LNCaP clone FGC (cell line): Measurements from ENCODE around the gene NRXN3.

ENCODE experiments used
- DNase-seq: peaks from one replicate; pipeline ENCODE4 v3.0.0-alpha.2; 2011; ENCODE audit warnings: low read depth
- H3K4me3 ChIP-seq: 2 replicates; pipeline ENCODE4 v1.5.1; 2011; ENCODE audit warnings: mild to moderate bottlenecking, low read depth, low read length, control low read depth
- CTCF ChIP-seq: IDR thresholded peaks from 2 replicates; pipeline ENCODE4 v1.5.1; 2012; ENCODE audit warnings: mild to moderate bottlenecking; ENCODE audit not compliant: control insufficient read depth, insufficient read depth; ENCODE audit errors: extremely low read depth

Gene NRXN3

GRCh38 chr14:79735121-79735520, 1564.9 kb downstream of the NRXN3 start:
- H3K4me3 ChIP-seq = no peak overlapping the region
- no peak for TF ChIP-seq CTCF
- DNase-seq = no peak

- H3K4me3 ChIP-seq = no peak overlapping the region
- no peak for DNase-seq
- TF ChIP-seq CTCF = no peak
Measured at GRCh38 chr14:79740066-79740601, 1570.0 kb downstream of the NRXN3 start.

GRCh38 chr14:79742142-79742541, 1572.0 kb downstream of the NRXN3 start:
- TF ChIP-seq CTCF = no peak
- no peak overlapping the region for H3K4me3 ChIP-seq
- no peak for DNase-seq

GRCh38 chr14:79745046-79745445, 1574.9 kb downstream of the NRXN3 start:
- TF ChIP-seq CTCF = no peak
- DNase-seq = no peak
- H3K4me3 ChIP-seq = no peak overlapping the region

- no peak overlapping the region for H3K4me3 ChIP-seq
- TF ChIP-seq CTCF = no peak
- DNase-seq = no peak
Measured at GRCh38 chr14:79749065-79749464, 1578.9 kb downstream of the NRXN3 start.

GRCh38 chr14:79758985-79759384, 1588.8 kb downstream of the NRXN3 start:
- TF ChIP-seq CTCF = no peak
- H3K4me3 ChIP-seq = no peak overlapping the region
- DNase-seq = peak; percentile 6

GRCh38 chr14:79764323-79764722, 1594.2 kb downstream of the NRXN3 start:
- TF ChIP-seq CTCF = no peak
- H3K4me3 ChIP-seq = no peak overlapping the region
- no peak for DNase-seq
